ENCODE results near the gene C12orf57. TPM values are rescaled to one million over a fixed set of nuclear protein-coding genes. Genes with fewer than 3 reads are reported as not detected.

The C12orf57 gene
- total and polyA plus RNA-seq, 10 of the 15 experiments (the other 5 are each of a cell fraction or from before 2014, with no cell fraction given): 64.5 to 377 (median 211) TPM

- peak; percentile 64 for TF ChIP-seq NR2F1 (conservative IDR thresholded peaks at IDR 0.05)
These were observed 6.6 kb downstream of the C12orf57 start (continued) for GRCh38 chr12:6950401-6950801.

- no peaks in the 10 kb centered on the region for H3K27me3 ChIP-seq (replicated peaks in 1 of 2; ENCODE audit: control insufficient read depth in 2 of 2, insufficient read depth in 2 of 2, low read length in 1 of 2)
- no TSS peak for BruUV-seq (replicated peaks)
- in situ Hi-C loops (cut with MboI): loop anchor here (25.0 kb wide), 1 partner anchor 1686 kb away; no protein-coding TSS in a partner anchor
- intact Hi-C loops (cut with micrococcal nuclease; ENCODE audit: unreplicated experiment): no loop called here
- H3K36me3 ChIP-seq (ENCODE audit: control insufficient read depth in 2 of 2, insufficient read depth in 2 of 2, low read length in 1 of 2): peaks cover 4 to 16% of the 10 kb centered on the region in 2 experiments; a peak in 3 of 4 replicates
- whole genome bisulfite sequencing (ENCODE audit: insufficient coverage, insufficient replicate concordance, low lambda C conversion rate, missing lambda C conversion rate): 2% methylated on average over 25 of the region's 25 CpGs
- CTCF ChIA-PET: interaction anchor here (0.8 to 11.6 kb wide), 5 partner anchors 10 to 100 kb away, joined by 3 to 645 read pairs (median 4); partner anchors contain the start of genes CDCA3 and LPCAT3
- H3K9ac ChIP-seq (ENCODE audit: control insufficient read depth, insufficient read depth, low read length): peak within 1 kb of the TSS; percentile 99
- peak; percentile 54 for ATAC-seq
- H3K4me3 ChIP-seq: peak within 1 kb of the TSS; percentile 95
- H3K4me1 ChIP-seq (ENCODE audit: control insufficient read depth, insufficient read depth, low read length): peaks cover 67% of the 10 kb centered on the region
- FAIRE-seq: peak; percentile 62
- H3K27ac ChIP-seq (ENCODE audit: control insufficient read depth, insufficient read depth): peak within 1 kb of the TSS; percentile 99
- DNase-seq (ENCODE audit: low read depth, low spot score): no peak
- SMC1A ChIA-PET (ENCODE audit: uncharacterized antibody, unreplicated experiment): interaction anchor here (1.6 to 11.6 kb wide), 2 partner anchors 9 to 159 kb away, joined by 6 to 395 read pairs; no protein-coding TSS in a partner anchor
- peak within 1 kb of the TSS; percentile 99 for H3K4me2 ChIP-seq (ENCODE audit: control insufficient read depth, insufficient read depth)
- peaks cover 80% of the 10 kb centered on the region for H3K79me2 ChIP-seq (ENCODE audit: control insufficient read depth, insufficient read depth, low read length)
- no peaks in the 10 kb centered on the region for H4K20me1 ChIP-seq (ENCODE audit: control insufficient read depth, insufficient read depth)
- peak within 1 kb of the TSS; percentile 24 for H2AFZ ChIP-seq (ENCODE audit: control insufficient read depth, low read depth, low read length)
- no peaks in the 10 kb centered on the region for H3K9me3 ChIP-seq (replicated peaks; ENCODE audit: control insufficient read depth, insufficient read depth, low read length)
- RAD21 ChIA-PET (ENCODE audit: unreplicated experiment): interaction anchor here (1.2 to 3.4 kb wide), 4 partner anchors 9 to 83 kb away, joined by 3 to 16 read pairs (median 8); no protein-coding TSS in a partner anchor
- POLR2A ChIA-PET: interaction anchor here (0.6 to 17.8 kb wide), 4 partner anchors 9 to 323 kb away, joined by 5 to 524 read pairs (median 6); partner anchors contain the start of gene LRRC23
- TF ChIP-seq ZBTB33 (IDR thresholded peaks at IDR 0.05) (no peak), PML (IDR thresholded peaks at IDR 0.05; ENCODE audit: low read length) (no peak), IKZF1 (conservative IDR thresholded peaks at IDR 0.05) (peak; percentile 76), RBBP5 (conservative IDR thresholded peaks at IDR 0.05) (no peak), ZSCAN29 (IDR thresholded peaks at IDR 0.05) (no peak), CUX1 (IDR thresholded peaks at IDR 0.05; ENCODE audit: insufficient replicate concordance, low read depth, low read length) (no peak), ZNF384 (IDR thresholded peaks at IDR 0.05; ENCODE audit: borderline replicate concordance, low read depth, low read length) (no peak), RAD21 (IDR thresholded peaks at IDR 0.05; ENCODE audit: insufficient read depth, low read depth, low read length) (no peak), RELA (IDR thresholded peaks at IDR 0.05; ENCODE audit: borderline replicate concordance, partially characterized antibody) (no peak), DPF2 (IDR thresholded peaks at IDR 0.05) (no peak; the same call in none of the 2 replicates), BRCA1 (IDR thresholded peaks at IDR 0.05; ENCODE audit: low read depth, low read length) (no peak), BCL11A (IDR thresholded peaks at IDR 0.05; ENCODE audit: low read depth, low read length) (no peak), ATF2 (IDR thresholded peaks at IDR 0.05; ENCODE audit: low read length) (no peak)
These were observed 7.2 kb downstream of the C12orf57 start, which contains the start of gene PTPN6 for GRCh38 chr12:6950811-6951540. TSS of gene PTPN6 (plus strand) at chr12:6951356. CDS start at chr12:6951513, 157 bp downstream.

Measured in GM12878 (cell line).